SU-DHL-6 (cell line): ENCODE results near the gene LY6G6D.

Experiments used
- CTCF ChIP-seq: fragments of 200-600 bp; sonication (generic); IDR thresholded peaks from one replicate; pipeline ENCODE4 v1.5.1; 2017; ENCODE audit warnings: antibody characterized with exemption, mild to moderate bottlenecking, low read length, moderate library complexity; ENCODE audit not compliant: insufficient read depth, poor library complexity, severe bottlenecking
- EZH2phosphoT487 ChIP-seq: fragments of 200-600 bp; sonication (generic), shearing (Covaris generic); conservative IDR thresholded peaks from 2 replicates; pipeline ENCODE4 v1.6.1; 2018; ENCODE audit warnings: mild to moderate bottlenecking, antibody characterized with exemption, low read length, moderate library complexity, mixed read lengths

GRCh38 chr6:31702819-31703716, 12.1 kb upstream of the LY6G6D start, which contains the start of gene ABHD16A:
- TF ChIP-seq CTCF (no peak), EZH2phosphoT487 (no peak)
